ENCODE results near the gene CFAP97.

CFAP97 gene

GRCh38 chr4:185117300-185117934 is 86.4 kb downstream of the CFAP97 start:
- Histone ChIP-seq H3K56ac (ENCODE audit: low read length) (peak overlapping the region; percentile 1), H3K4me3 (ENCODE audit: low read length) (no peak overlapping the region), H3K27me3 (ENCODE audit: insufficient read depth, low read length, poor library complexity) (no peaks in the 10 kb centered on the region), H2BK5ac (ENCODE audit: low read length) (no peak overlapping the region), H3K18ac (ENCODE audit: low read length) (peak overlapping the region; percentile 68), H2AK5ac (ENCODE audit: low read length) (no peak overlapping the region), H3K27ac (ENCODE audit: low read depth, low read length) (no peak overlapping the region), H4K8ac (ENCODE audit: low read depth, low read length) (no peak overlapping the region), H3K4me1 (ENCODE audit: control insufficient read depth, low read depth, low read length) (peaks cover 7% of the 10 kb centered on the region), H3K4ac (ENCODE audit: low read depth, low read length) (peak overlapping the region; percentile 68), H3K79me2 (ENCODE audit: control insufficient read depth, insufficient read depth, low read length) (no peaks in the 10 kb centered on the region), H3K4me2 (ENCODE audit: low read length) (no peak overlapping the region), H3K79me1 (ENCODE audit: low read length) (no peaks in the 10 kb centered on the region), H3K9ac (ENCODE audit: low read length) (no peak overlapping the region), H3K36me3 (ENCODE audit: control insufficient read depth, insufficient read depth, low read length) (no peaks in the 10 kb centered on the region), H2BK120ac (ENCODE audit: low read depth, low read length) (peak overlapping the region; percentile 23), H2BK15ac (replicated peaks; ENCODE audit: low read depth) (peak overlapping the region; percentile 6), H4K5ac (ENCODE audit: low read length) (no peak overlapping the region), H3K23ac (ENCODE audit: low read length) (no peak overlapping the region)
- peak; percentile 53 for DNase-seq
- WGBS (ENCODE audit: extremely low coverage, insufficient coverage, low lambda C conversion rate), result no CpG with 5 or more reads among the region's 7 CpGs

GRCh38 chr4:185115827-185116232 is 88.0 kb downstream of the CFAP97 start:
- peak; percentile 99 for DNase-seq
- no peak overlapping the region for H3K27ac ChIP-seq (ENCODE audit: low read depth, low read length)
- WGBS (ENCODE audit: extremely low coverage, insufficient coverage, low lambda C conversion rate), result no CpG with 5 or more reads among the region's 9 CpGs

GRCh38 chr4:185113340-185113739 is 90.5 kb downstream of the CFAP97 start:
- H3K27ac ChIP-seq (ENCODE audit: low read depth, low read length), result no peak overlapping the region
- H2BK5ac ChIP-seq (ENCODE audit: low read length), result no peak overlapping the region
- no peak overlapping the region for H3K9ac ChIP-seq (ENCODE audit: low read length)
- WGBS (ENCODE audit: extremely low coverage, insufficient coverage, low lambda C conversion rate), result 100% methylated on average over 1 of the region's 2 CpGs
- no peaks in the 10 kb centered on the region for H3K79me1 ChIP-seq (ENCODE audit: low read length)
- no peak overlapping the region for H4K8ac ChIP-seq (ENCODE audit: low read depth, low read length)
- no peak for DNase-seq
- H3K18ac ChIP-seq (ENCODE audit: low read length), result no peak overlapping the region
- H3K79me2 ChIP-seq (ENCODE audit: control insufficient read depth, insufficient read depth, low read length), result no peaks in the 10 kb centered on the region
- no peak overlapping the region for H3K4ac ChIP-seq (ENCODE audit: low read depth, low read length)
- H3K27me3 ChIP-seq (ENCODE audit: insufficient read depth, low read length, poor library complexity), result no peaks in the 10 kb centered on the region
- peaks cover 5% of the 10 kb centered on the region for H3K4me1 ChIP-seq (ENCODE audit: control insufficient read depth, low read depth, low read length)
- no peak overlapping the region for H2AK5ac ChIP-seq (ENCODE audit: low read length)
- no peak overlapping the region for H3K23ac ChIP-seq (ENCODE audit: low read length)
- H3K56ac ChIP-seq (ENCODE audit: low read length), result no peak overlapping the region
- H4K5ac ChIP-seq (ENCODE audit: low read length), result no peak overlapping the region
- no peak overlapping the region for H3K4me2 ChIP-seq (ENCODE audit: low read length)
- no peak overlapping the region for H2BK15ac ChIP-seq (replicated peaks; ENCODE audit: low read depth)
- H3K4me3 ChIP-seq (ENCODE audit: low read length), result no peak overlapping the region
- H3K36me3 ChIP-seq (ENCODE audit: control insufficient read depth, insufficient read depth, low read length), result no peaks in the 10 kb centered on the region
- H2BK120ac ChIP-seq (ENCODE audit: low read depth, low read length), result no peak overlapping the region

More at GRCh38 chr4:185115827-185116232, 88.0 kb downstream of the CFAP97 start:
- H3K4me2 ChIP-seq (ENCODE audit: low read length), result no peak overlapping the region
- no peak overlapping the region for H2BK120ac ChIP-seq (ENCODE audit: low read depth, low read length)
- H2BK15ac ChIP-seq (replicated peaks; ENCODE audit: low read depth), result no peak overlapping the region
- H3K18ac ChIP-seq (ENCODE audit: low read length), result no peak overlapping the region
- no peak overlapping the region for H3K9ac ChIP-seq (ENCODE audit: low read length)
- no peaks in the 10 kb centered on the region for H3K27me3 ChIP-seq (ENCODE audit: insufficient read depth, low read length, poor library complexity)
- no peak overlapping the region for H3K56ac ChIP-seq (ENCODE audit: low read length)
- H3K79me1 ChIP-seq (ENCODE audit: low read length), result no peaks in the 10 kb centered on the region
- no peak overlapping the region for H4K8ac ChIP-seq (ENCODE audit: low read depth, low read length)
- no peaks in the 10 kb centered on the region for H3K79me2 ChIP-seq (ENCODE audit: control insufficient read depth, insufficient read depth, low read length)
- peak overlapping the region; percentile 36 for H3K4ac ChIP-seq (ENCODE audit: low read depth, low read length)
- H3K4me3 ChIP-seq (ENCODE audit: low read length), result no peak overlapping the region
- H2AK5ac ChIP-seq (ENCODE audit: low read length), result no peak overlapping the region
- no peak overlapping the region for H3K23ac ChIP-seq (ENCODE audit: low read length)
- no peak overlapping the region for H2BK5ac ChIP-seq (ENCODE audit: low read length)
- H3K36me3 ChIP-seq (ENCODE audit: control insufficient read depth, insufficient read depth, low read length), result no peaks in the 10 kb centered on the region
- H3K4me1 ChIP-seq (ENCODE audit: control insufficient read depth, low read depth, low read length), result peaks cover 7% of the 10 kb centered on the region
- H4K5ac ChIP-seq (ENCODE audit: low read length), result no peak overlapping the region

DNA sequence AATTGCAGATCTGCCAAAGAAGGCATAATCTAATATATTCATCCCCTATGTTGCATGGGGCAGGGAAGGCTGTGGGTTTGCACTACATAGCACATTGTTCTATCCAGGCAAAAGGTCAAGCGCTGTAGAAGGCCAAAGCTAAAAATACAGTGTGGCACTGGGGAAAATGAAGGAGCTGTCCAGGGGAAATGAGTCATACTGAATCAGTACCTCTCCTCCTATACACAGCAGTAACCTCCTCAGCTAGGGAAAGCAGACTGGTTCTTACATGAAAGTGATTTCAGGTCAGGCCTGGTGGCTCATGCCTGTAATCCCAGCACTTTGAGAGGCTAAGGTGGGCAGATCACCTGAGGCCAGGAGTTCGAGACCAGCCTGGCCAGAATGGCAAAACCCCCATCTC is 91.7 kb downstream of the CFAP97 start:
- Histone ChIP-seq H2AK5ac (ENCODE audit: low read length) (no peak overlapping the region), H3K4me1 (ENCODE audit: control insufficient read depth, low read depth, low read length) (peaks cover 5% of the 10 kb centered on the region), H4K5ac (ENCODE audit: low read length) (no peak overlapping the region), H3K56ac (ENCODE audit: low read length) (peak overlapping the region; percentile 1), H3K4me3 (ENCODE audit: low read length) (no peak overlapping the region), H3K9ac (ENCODE audit: low read length) (no peak overlapping the region), H3K36me3 (ENCODE audit: control insufficient read depth, insufficient read depth, low read length) (no peaks in the 10 kb centered on the region), H3K18ac (ENCODE audit: low read length) (no peak overlapping the region), H2BK5ac (ENCODE audit: low read length) (no peak overlapping the region), H3K4me2 (ENCODE audit: low read length) (no peak overlapping the region), H2BK15ac (replicated peaks; ENCODE audit: low read depth) (no peak overlapping the region), H3K79me1 (ENCODE audit: low read length) (no peaks in the 10 kb centered on the region), H3K79me2 (ENCODE audit: control insufficient read depth, insufficient read depth, low read length) (no peaks in the 10 kb centered on the region), H3K27ac (ENCODE audit: low read depth, low read length) (no peak overlapping the region), H2BK120ac (ENCODE audit: low read depth, low read length) (no peak overlapping the region), H3K23ac (ENCODE audit: low read length) (no peak overlapping the region), H4K8ac (ENCODE audit: low read depth, low read length) (no peak overlapping the region), H3K4ac (ENCODE audit: low read depth, low read length) (no peak overlapping the region), H3K27me3 (ENCODE audit: insufficient read depth, low read length, poor library complexity) (no peaks in the 10 kb centered on the region)
- DNase-seq, result peak; percentile 62
- WGBS (ENCODE audit: extremely low coverage, insufficient coverage, low lambda C conversion rate), result no CpG with 5 or more reads among the region's 2 CpGs

- no peak overlapping the region for H3K9ac ChIP-seq (ENCODE audit: low read length)
- no peak overlapping the region for H2BK5ac ChIP-seq (ENCODE audit: low read length)
- H4K5ac ChIP-seq (ENCODE audit: low read length), result no peak overlapping the region
- H3K4me2 ChIP-seq (ENCODE audit: low read length), result no peak overlapping the region
- no peaks in the 10 kb centered on the region for H3K79me1 ChIP-seq (ENCODE audit: low read length)
- WGBS (ENCODE audit: extremely low coverage, insufficient coverage, low lambda C conversion rate), result no CpG with 5 or more reads among the region's 11 CpGs
- no peak overlapping the region for H3K56ac ChIP-seq (ENCODE audit: low read length)
- H3K23ac ChIP-seq (ENCODE audit: low read length), result no peak overlapping the region
- H3K4me1 ChIP-seq (ENCODE audit: control insufficient read depth, low read depth, low read length), result peaks cover 7% of the 10 kb centered on the region
- H2BK120ac ChIP-seq (ENCODE audit: low read depth, low read length), result no peak overlapping the region
- no peak for DNase-seq
- no peaks in the 10 kb centered on the region for H3K79me2 ChIP-seq (ENCODE audit: control insufficient read depth, insufficient read depth, low read length)
- H3K18ac ChIP-seq (ENCODE audit: low read length), result peak overlapping the region; percentile 56
- H3K4me3 ChIP-seq (ENCODE audit: low read length), result no peak overlapping the region
- H3K27me3 ChIP-seq (ENCODE audit: insufficient read depth, low read length, poor library complexity), result no peaks in the 10 kb centered on the region
- peak overlapping the region; percentile 65 for H3K4ac ChIP-seq (ENCODE audit: low read depth, low read length)
- peak overlapping the region; percentile 24 for H3K27ac ChIP-seq (ENCODE audit: low read depth, low read length)
- no peaks in the 10 kb centered on the region for H3K36me3 ChIP-seq (ENCODE audit: control insufficient read depth, insufficient read depth, low read length)
- H2AK5ac ChIP-seq (ENCODE audit: low read length), result no peak overlapping the region
- no peak overlapping the region for H2BK15ac ChIP-seq (replicated peaks; ENCODE audit: low read depth)
- no peak overlapping the region for H4K8ac ChIP-seq (ENCODE audit: low read depth, low read length)
These were observed 93.4 kb downstream of the CFAP97 start for GRCh38 chr4:185110375-185110823.

GRCh38 chr4:185109736-185110135 is 94.1 kb downstream of the CFAP97 start:
- Histone ChIP-seq H3K4me2 (ENCODE audit: low read length) (no peak overlapping the region), H4K5ac (ENCODE audit: low read length) (no peak overlapping the region), H3K23ac (ENCODE audit: low read length) (no peak overlapping the region), H3K18ac (ENCODE audit: low read length) (no peak overlapping the region), H2BK5ac (ENCODE audit: low read length) (no peak overlapping the region), H2AK5ac (ENCODE audit: low read length) (no peak overlapping the region), H3K27me3 (ENCODE audit: insufficient read depth, low read length, poor library complexity) (no peaks in the 10 kb centered on the region), H3K56ac (ENCODE audit: low read length) (peak overlapping the region; percentile 44), H3K4ac (ENCODE audit: low read depth, low read length) (no peak overlapping the region), H3K79me1 (ENCODE audit: low read length) (no peaks in the 10 kb centered on the region), H4K8ac (ENCODE audit: low read depth, low read length) (no peak overlapping the region), H3K79me2 (ENCODE audit: control insufficient read depth, insufficient read depth, low read length) (no peaks in the 10 kb centered on the region), H3K36me3 (ENCODE audit: control insufficient read depth, insufficient read depth, low read length) (no peaks in the 10 kb centered on the region), H3K4me3 (ENCODE audit: low read length) (no peak overlapping the region), H2BK15ac (replicated peaks; ENCODE audit: low read depth) (no peak overlapping the region), H3K4me1 (ENCODE audit: control insufficient read depth, low read depth, low read length) (peaks cover 7% of the 10 kb centered on the region), H3K9ac (ENCODE audit: low read length) (no peak overlapping the region), H2BK120ac (ENCODE audit: low read depth, low read length) (no peak overlapping the region), H3K27ac (ENCODE audit: low read depth, low read length) (no peak overlapping the region)
- peak; percentile 45 for DNase-seq
